Liver (tissue), 9 donors: Measurements from ENCODE around the gene ASCL2. TPM values are rescaled to one million over a fixed set of nuclear protein-coding genes. Genes with fewer than 3 reads are reported as not detected.

ENCODE experiments used
- DNase-seq: peaks from one replicate; pipeline ENCODE4 v3.0.0-alpha.2; 2017; ENCODE audit warnings: low spot score
- H3K27ac ChIP-seq, 2 donors: one replicate each; pipeline ENCODE4 v1.7.0; 2013; ENCODE audit warnings: inconsistent platforms in 2 of 2, low read length in 2 of 2, control low read depth in 1 of 2, low read depth in 1 of 2, mild to moderate bottlenecking in 1 of 2
- H3K27me3 ChIP-seq, 4 donors: one replicate each; pipeline versions ENCODE4 v1.6.1 to v1.7.0; 2013; ENCODE audit warnings: low read length in 3 of 4, inconsistent platforms in 1 of 4, mild to moderate bottlenecking in 1 of 4, moderate library complexity in 1 of 4; ENCODE audit not compliant: control insufficient read depth in 4 of 4, insufficient read depth in 4 of 4
- H3K36me3 ChIP-seq, 4 donors: one replicate each; pipeline versions ENCODE4 v1.6.1 to v1.7.0; 2013; ENCODE audit warnings: low read length in 3 of 4, mild to moderate bottlenecking in 3 of 4, low read depth in 1 of 4, moderate library complexity in 1 of 4; ENCODE audit not compliant: control insufficient read depth in 4 of 4, insufficient read depth in 3 of 4
- H3K4me1 ChIP-seq, 4 donors: one replicate each; pipeline versions ENCODE4 v1.6.1 to v1.7.0; 2013; ENCODE audit warnings: low read length in 3 of 4, mild to moderate bottlenecking in 3 of 4, moderate library complexity in 1 of 4; ENCODE audit not compliant: control insufficient read depth in 4 of 4, insufficient read depth in 4 of 4
- H3K4me3 ChIP-seq, 3 donors: one replicate each; pipeline versions ENCODE4 v1.6.1 to v1.7.0; 2013; ENCODE audit warnings: low read length in 3 of 3, control low read depth in 1 of 3, low read depth in 1 of 3, mild to moderate bottlenecking in 1 of 3
- H3K9ac ChIP-seq, 2 donors: one replicate each; pipeline ENCODE4 v1.7.0; 2013; ENCODE audit warnings: low read length in 2 of 2, mild to moderate bottlenecking in 2 of 2, moderate library complexity in 2 of 2, control low read depth in 1 of 2, low read depth in 1 of 2
- H3K9me3 ChIP-seq, 4 donors: one replicate each; pipeline versions ENCODE4 v1.6.1 to v1.7.0; 2013; ENCODE audit warnings: low read length in 3 of 4; ENCODE audit not compliant: control insufficient read depth in 4 of 4
- GABPA ChIP-seq, 2 donors: IDR thresholded peaks in 1 of 2; conservative IDR thresholded peaks in 1 of 2; 2 replicates each; pipeline ENCODE4 v1.6.1; 2016; ENCODE audit warnings: antibody characterized with exemption in 2 of 2, mild to moderate bottlenecking in 1 of 2, moderate library complexity in 1 of 2
- HNF4A ChIP-seq, 2 donors: conservative IDR thresholded peaks; 2 replicates each; pipeline ENCODE4 v1.6.1; 2016; ENCODE audit warnings: antibody characterized with exemption in 2 of 2, mild to moderate bottlenecking in 2 of 2
- NR2F2 ChIP-seq: IDR thresholded peaks from 2 replicates; pipeline ENCODE4 v1.6.1; 2016; ENCODE audit warnings: antibody characterized with exemption
- RAD21 ChIP-seq, 2 donors: IDR thresholded peaks; 2 replicates each; pipeline ENCODE4 v1.6.1; 2016; ENCODE audit warnings: antibody characterized with exemption in 2 of 2, mild to moderate bottlenecking in 2 of 2
- RXRA ChIP-seq, 2 donors: IDR thresholded peaks; 2 replicates each; pipeline ENCODE4 v1.6.1; 2017 to 2018; ENCODE audit warnings: antibody characterized with exemption in 2 of 2, mild to moderate bottlenecking in 1 of 2
- SP1 ChIP-seq: IDR thresholded peaks from 2 replicates; pipeline ENCODE4 v1.6.1; 2018; ENCODE audit warnings: antibody characterized with exemption, mild to moderate bottlenecking
- TAF1 ChIP-seq: conservative IDR thresholded peaks from 2 replicates; pipeline ENCODE4 v1.6.1; 2016; ENCODE audit warnings: antibody characterized with exemption, mild to moderate bottlenecking
- YY1 ChIP-seq: IDR thresholded peaks from 2 replicates; pipeline ENCODE4 v1.6.1; 2016; ENCODE audit warnings: antibody characterized with exemption, mild to moderate bottlenecking
- whole genome bisulfite sequencing: extraction: QIAGEN DNeasy Blood & Tissue Kit; methylation state at CpG from one replicate; pipeline ENCODE4 v1.1.7; 2013; 5-methylcytosine and 5-hydroxymethylcytosine counted together
- polyA plus RNA-seq, 2 donors: library from polyadenylated mRNA; stranded (reverse) in 1 of 2; unstranded in 1 of 2; fragments of 200-250 nt in 1 of 2; fragments of >200 nt in 1 of 2; fragmentation: Nextera tagmentation in 1 of 2; extraction: Ambion mirVana in 1 of 2; gene quantifications; one replicate each; pipeline versions ENCODE4 v1.2.1 to v1.2.3, GENCODE V29; 2013 to 2015
- total RNA-seq, 2 donors: library from RNA; depleted of rRNA; stranded (reverse); fragments of >200 nt; gene quantifications; one replicate each; pipeline ENCODE4 v1.2.3, GENCODE V29; 2014
- TF ChIP-seq, protein P1 (sequence below): IDR thresholded peaks from 2 replicates; pipeline ENCODE4 v1.6.1; 2016; ENCODE audit warnings: antibody characterized with exemption
- TF ChIP-seq, protein P2 (sequence below): fragments of 150-350 bp; IDR thresholded peaks from 2 replicates; pipeline ENCODE4 v1.5.1; 2017; ENCODE audit warnings: improper control_type of control experiment, low read depth, low read length; ENCODE audit not compliant: missing input control
- TF ChIP-seq, protein P3 (sequence below): IDR thresholded peaks from 2 replicates; pipeline ENCODE4 v1.6.1; 2016; ENCODE audit warnings: antibody characterized with exemption, mild to moderate bottlenecking
- donor health status: healthy.
- donor health status: healthy.
- donor health status: healthy.
- donor health status: healthy.
- donor health status: healthy.

Gene ASCL2
- total and polyA plus RNA-seq, 4 donors, result 0.17 to 0.47 (median 0.32) TPM

DNA sequence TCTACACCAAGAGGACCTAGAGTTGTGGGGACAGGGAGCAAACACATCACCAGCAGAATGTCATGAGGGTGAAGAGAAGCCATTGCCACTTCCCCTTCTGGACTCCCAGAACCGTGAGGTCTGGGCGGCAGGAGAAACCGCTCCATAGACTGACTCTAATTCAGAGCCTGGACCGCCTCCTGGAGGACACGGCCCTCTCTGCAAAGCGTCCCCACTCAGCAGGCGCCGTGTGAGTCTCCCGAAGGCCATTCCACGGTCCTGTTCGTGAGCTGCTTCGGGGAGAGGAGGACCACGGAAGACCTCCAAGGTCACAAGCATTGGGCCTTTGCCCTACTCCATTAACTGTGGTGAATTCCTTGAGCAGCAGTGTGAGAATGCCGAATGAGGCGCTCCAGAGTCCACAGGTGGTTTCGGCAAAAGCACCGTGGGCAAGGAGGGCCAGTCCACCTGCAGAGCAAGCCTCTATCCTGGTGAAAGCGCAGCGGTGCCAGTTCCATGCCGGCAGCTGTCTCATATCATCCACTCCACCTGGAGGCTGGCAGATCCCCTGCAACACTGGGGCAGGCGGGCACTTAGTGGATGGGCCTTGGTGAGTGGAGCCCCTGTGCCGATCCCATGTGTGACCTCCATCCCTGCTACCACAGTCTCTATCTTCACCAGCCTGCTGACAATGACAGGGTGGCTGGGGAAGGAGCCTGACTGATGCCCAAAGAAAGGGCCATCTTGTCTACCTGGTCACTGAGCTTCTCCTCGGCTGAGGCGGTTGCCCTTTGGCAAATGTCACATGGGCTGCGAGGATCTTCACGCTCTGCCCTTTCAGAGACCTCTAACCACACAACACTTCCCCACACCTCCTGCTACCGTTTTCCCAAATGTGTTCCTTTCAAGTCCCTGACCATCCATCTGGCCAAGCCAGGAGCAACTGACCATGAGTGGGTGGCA is 23.9 kb upstream of the ASCL2 start:
- peak; percentile 32 for DNase-seq
- WGBS, result 78% methylated on average over 27 of the region's 27 CpGs
- H3K27me3 ChIP-seq, result no peaks in the 10 kb centered on the region
- no peak overlapping the region for H3K4me3 ChIP-seq
- peaks cover 0 to 4% (median 0%) of the 10 kb centered on the region in 4 donors for H3K4me1 ChIP-seq
- no peaks in the 10 kb centered on the region for H3K36me3 ChIP-seq
- no peak overlapping the region for H3K9ac ChIP-seq
- H3K9me3 ChIP-seq, result no peaks in the 10 kb centered on the region
- no peak overlapping the region for H3K27ac ChIP-seq
- TF ChIP-seq RAD21 (IDR thresholded peaks at IDR 0.05) (peak; percentile 10 to 34), RXRA (IDR thresholded peaks at IDR 0.05) (no peak), NR2F2 (no peak), GABPA (IDR thresholded peaks at IDR 0.05 in 1 of 2, conservative IDR thresholded peaks at IDR 0.05 in 1 of 2) (no peak), HNF4A (conservative IDR thresholded peaks at IDR 0.05) (no peak)
- TF ChIP-seq, protein P1, sequence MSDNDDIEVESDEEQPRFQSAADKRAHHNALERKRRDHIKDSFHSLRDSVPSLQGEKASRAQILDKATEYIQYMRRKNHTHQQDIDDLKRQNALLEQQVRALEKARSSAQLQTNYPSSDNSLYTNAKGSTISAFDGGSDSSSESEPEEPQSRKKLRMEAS, result no peak

DNA sequence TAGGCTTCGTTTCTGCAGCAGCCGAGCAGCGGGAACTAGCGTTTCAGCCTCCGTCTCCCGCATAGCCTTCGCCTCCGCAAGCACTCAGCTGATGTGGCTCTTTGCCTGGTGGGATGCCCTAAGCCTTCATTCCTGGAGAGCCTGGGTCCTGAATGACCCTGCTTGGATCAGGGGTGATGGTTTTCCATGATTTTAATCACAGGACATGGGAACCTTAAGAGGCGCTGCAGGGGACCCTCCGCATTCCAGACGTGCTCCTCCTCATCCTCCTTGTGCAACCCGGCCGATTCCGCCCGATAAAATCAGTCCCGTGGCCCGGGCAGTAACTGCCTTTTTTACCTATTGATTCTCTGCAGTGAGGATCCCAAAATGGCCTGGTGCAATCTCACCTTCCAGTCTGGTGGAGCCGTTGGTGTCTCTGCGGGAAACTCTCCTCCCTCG is 23.2 kb upstream of the ASCL2 start:
- DNase-seq, result peak; percentile 21
- TF ChIP-seq TAF1 (no peak), SP1 (no peak), YY1 (no peak), GABPA (IDR thresholded peaks at IDR 0.05 in 1 of 2, conservative IDR thresholded peaks at IDR 0.05 in 1 of 2) (no peak)
- TF ChIP-seq, protein P2, sequence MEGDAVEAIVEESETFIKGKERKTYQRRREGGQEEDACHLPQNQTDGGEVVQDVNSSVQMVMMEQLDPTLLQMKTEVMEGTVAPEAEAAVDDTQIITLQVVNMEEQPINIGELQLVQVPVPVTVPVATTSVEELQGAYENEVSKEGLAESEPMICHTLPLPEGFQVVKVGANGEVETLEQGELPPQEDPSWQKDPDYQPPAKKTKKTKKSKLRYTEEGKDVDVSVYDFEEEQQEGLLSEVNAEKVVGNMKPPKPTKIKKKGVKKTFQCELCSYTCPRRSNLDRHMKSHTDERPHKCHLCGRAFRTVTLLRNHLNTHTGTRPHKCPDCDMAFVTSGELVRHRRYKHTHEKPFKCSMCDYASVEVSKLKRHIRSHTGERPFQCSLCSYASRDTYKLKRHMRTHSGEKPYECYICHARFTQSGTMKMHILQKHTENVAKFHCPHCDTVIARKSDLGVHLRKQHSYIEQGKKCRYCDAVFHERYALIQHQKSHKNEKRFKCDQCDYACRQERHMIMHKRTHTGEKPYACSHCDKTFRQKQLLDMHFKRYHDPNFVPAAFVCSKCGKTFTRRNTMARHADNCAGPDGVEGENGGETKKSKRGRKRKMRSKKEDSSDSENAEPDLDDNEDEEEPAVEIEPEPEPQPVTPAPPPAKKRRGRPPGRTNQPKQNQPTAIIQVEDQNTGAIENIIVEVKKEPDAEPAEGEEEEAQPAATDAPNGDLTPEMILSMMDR, result no peak
- TF ChIP-seq, protein P1, result no peak
- TF ChIP-seq, protein P3, sequence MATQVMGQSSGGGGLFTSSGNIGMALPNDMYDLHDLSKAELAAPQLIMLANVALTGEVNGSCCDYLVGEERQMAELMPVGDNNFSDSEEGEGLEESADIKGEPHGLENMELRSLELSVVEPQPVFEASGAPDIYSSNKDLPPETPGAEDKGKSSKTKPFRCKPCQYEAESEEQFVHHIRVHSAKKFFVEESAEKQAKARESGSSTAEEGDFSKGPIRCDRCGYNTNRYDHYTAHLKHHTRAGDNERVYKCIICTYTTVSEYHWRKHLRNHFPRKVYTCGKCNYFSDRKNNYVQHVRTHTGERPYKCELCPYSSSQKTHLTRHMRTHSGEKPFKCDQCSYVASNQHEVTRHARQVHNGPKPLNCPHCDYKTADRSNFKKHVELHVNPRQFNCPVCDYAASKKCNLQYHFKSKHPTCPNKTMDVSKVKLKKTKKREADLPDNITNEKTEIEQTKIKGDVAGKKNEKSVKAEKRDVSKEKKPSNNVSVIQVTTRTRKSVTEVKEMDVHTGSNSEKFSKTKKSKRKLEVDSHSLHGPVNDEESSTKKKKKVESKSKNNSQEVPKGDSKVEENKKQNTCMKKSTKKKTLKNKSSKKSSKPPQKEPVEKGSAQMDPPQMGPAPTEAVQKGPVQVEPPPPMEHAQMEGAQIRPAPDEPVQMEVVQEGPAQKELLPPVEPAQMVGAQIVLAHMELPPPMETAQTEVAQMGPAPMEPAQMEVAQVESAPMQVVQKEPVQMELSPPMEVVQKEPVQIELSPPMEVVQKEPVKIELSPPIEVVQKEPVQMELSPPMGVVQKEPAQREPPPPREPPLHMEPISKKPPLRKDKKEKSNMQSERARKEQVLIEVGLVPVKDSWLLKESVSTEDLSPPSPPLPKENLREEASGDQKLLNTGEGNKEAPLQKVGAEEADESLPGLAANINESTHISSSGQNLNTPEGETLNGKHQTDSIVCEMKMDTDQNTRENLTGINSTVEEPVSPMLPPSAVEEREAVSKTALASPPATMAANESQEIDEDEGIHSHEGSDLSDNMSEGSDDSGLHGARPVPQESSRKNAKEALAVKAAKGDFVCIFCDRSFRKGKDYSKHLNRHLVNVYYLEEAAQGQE, result no peak
- Histone ChIP-seq H3K9me3 (no peaks in the 10 kb centered on the region), H3K9ac (no peak overlapping the region), H3K4me3 (no peak overlapping the region), H3K27me3 (peaks cover 0 to 2% (median 0%) of the 10 kb centered on the region in 4 donors), H3K27ac (no peak overlapping the region), H3K4me1 (peaks cover 0 to 4% (median 2%) of the 10 kb centered on the region in 4 donors), H3K36me3 (no peaks in the 10 kb centered on the region)
- WGBS, result 83% methylated on average over 20 of the region's 20 CpGs
